Ishikawa (cell line): ENCODE measurements around the gene SUPT7L.

ENCODE experiments used
- CEBPB ChIP-seq: IDR thresholded peaks from 2 replicates; pipeline ENCODE4 v1.6.1; 2012
- CREB1 ChIP-seq: IDR thresholded peaks from 2 replicates; pipeline ENCODE4 v1.6.1; 2012; ENCODE audit warnings: low read depth
- EGR1 ChIP-seq: IDR thresholded peaks from 2 replicates; pipeline ENCODE4 v1.6.1; 2012
- EP300 ChIP-seq: IDR thresholded peaks from 2 replicates; pipeline ENCODE4 v1.6.1; 2012; ENCODE audit warnings: borderline replicate concordance
- FOXM1 ChIP-seq: IDR thresholded peaks from 2 replicates; pipeline ENCODE4 v1.6.1; 2012; ENCODE audit warnings: low read depth, borderline replicate concordance
- NFIC ChIP-seq: IDR thresholded peaks from 2 replicates; pipeline ENCODE4 v1.6.1; 2012
- RAD21 ChIP-seq: IDR thresholded peaks from 2 replicates; pipeline ENCODE4 v1.6.1; 2012; ENCODE audit warnings: low read depth
- TAF1 ChIP-seq: IDR thresholded peaks from 2 replicates; pipeline ENCODE4 v1.6.1; 2012; ENCODE audit warnings: low read depth, mild to moderate bottlenecking
- TCF12 ChIP-seq: IDR thresholded peaks from 2 replicates; pipeline ENCODE4 v1.6.1; 2012; ENCODE audit warnings: low read depth
- TEAD4 ChIP-seq: IDR thresholded peaks from 2 replicates; pipeline ENCODE4 v1.6.1; 2012
- YY1 ChIP-seq: IDR thresholded peaks from 2 replicates; pipeline ENCODE4 v1.6.1; 2012; ENCODE audit warnings: low read depth
- ZBTB7A ChIP-seq: IDR thresholded peaks from 2 replicates; pipeline ENCODE4 v1.6.1; 2012; ENCODE audit warnings: low read depth
- TF ChIP-seq, protein P1 (sequence below): IDR thresholded peaks from 2 replicates; pipeline ENCODE4 v1.6.1; 2012
- TF ChIP-seq, protein P2 (sequence below): IDR thresholded peaks from 2 replicates; pipeline ENCODE4 v1.6.1; 2012; ENCODE audit warnings: low read depth, mild to moderate bottlenecking
- TF ChIP-seq, protein P3 (sequence below): IDR thresholded peaks from 2 replicates; pipeline ENCODE4 v1.6.1; 2012

SUPT7L gene

DNA sequence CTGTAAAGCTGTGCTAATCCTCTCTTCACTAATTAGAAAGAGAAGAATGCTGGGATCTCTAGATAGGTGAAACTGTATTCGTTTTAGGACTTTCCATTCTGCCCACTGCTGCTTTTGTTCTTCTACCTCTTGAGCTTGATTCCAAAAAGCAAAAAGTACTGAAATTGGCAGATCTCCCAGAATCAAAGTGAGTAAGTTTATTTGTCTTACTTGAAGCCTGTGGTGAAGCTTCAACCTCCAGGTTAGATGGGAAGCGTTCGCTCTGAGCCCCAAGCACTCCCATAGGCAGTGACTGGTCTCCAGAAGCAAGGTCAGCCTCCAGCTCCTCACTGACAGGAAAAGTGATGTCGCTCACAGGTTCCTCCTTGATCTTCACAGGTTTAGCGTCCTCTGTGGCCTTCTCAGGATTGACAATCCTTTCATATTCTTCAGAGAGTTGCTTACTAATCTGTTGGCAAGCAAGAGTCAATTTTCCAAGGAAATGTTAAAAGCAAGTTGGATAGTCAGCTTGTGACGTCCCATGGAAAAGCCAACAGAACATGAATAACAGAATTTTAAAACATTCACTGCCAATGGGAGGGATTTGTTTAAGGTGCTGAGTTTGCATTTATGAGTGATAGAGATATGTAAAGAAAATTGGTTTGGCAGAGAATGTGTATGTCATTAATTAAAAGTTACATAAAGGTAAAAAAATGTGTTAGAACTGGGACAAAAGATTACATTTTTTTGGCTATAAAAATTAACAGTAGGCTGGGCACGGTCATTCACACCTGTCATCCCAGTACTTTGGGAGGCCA is 8.1 kb downstream of the SUPT7L start:
- TF ChIP-seq, protein P1, sequence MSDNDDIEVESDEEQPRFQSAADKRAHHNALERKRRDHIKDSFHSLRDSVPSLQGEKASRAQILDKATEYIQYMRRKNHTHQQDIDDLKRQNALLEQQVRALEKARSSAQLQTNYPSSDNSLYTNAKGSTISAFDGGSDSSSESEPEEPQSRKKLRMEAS = no peak
- TF ChIP-seq EP300 = no peak
- TF ChIP-seq TAF1 = no peak
- TF ChIP-seq TCF12 = no peak
- TF ChIP-seq, protein P2, sequence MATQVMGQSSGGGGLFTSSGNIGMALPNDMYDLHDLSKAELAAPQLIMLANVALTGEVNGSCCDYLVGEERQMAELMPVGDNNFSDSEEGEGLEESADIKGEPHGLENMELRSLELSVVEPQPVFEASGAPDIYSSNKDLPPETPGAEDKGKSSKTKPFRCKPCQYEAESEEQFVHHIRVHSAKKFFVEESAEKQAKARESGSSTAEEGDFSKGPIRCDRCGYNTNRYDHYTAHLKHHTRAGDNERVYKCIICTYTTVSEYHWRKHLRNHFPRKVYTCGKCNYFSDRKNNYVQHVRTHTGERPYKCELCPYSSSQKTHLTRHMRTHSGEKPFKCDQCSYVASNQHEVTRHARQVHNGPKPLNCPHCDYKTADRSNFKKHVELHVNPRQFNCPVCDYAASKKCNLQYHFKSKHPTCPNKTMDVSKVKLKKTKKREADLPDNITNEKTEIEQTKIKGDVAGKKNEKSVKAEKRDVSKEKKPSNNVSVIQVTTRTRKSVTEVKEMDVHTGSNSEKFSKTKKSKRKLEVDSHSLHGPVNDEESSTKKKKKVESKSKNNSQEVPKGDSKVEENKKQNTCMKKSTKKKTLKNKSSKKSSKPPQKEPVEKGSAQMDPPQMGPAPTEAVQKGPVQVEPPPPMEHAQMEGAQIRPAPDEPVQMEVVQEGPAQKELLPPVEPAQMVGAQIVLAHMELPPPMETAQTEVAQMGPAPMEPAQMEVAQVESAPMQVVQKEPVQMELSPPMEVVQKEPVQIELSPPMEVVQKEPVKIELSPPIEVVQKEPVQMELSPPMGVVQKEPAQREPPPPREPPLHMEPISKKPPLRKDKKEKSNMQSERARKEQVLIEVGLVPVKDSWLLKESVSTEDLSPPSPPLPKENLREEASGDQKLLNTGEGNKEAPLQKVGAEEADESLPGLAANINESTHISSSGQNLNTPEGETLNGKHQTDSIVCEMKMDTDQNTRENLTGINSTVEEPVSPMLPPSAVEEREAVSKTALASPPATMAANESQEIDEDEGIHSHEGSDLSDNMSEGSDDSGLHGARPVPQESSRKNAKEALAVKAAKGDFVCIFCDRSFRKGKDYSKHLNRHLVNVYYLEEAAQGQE = no peak
- TF ChIP-seq ZBTB7A = no peak
- TF ChIP-seq, protein P3, sequence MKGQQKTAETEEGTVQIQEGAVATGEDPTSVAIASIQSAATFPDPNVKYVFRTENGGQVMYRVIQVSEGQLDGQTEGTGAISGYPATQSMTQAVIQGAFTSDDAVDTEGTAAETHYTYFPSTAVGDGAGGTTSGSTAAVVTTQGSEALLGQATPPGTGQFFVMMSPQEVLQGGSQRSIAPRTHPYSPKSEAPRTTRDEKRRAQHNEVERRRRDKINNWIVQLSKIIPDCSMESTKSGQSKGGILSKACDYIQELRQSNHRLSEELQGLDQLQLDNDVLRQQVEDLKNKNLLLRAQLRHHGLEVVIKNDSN = no peak
- no peak for TF ChIP-seq YY1
- TF ChIP-seq TEAD4 = no peak
- no peak for TF ChIP-seq EGR1
- TF ChIP-seq RAD21 = no peak
- no peak for TF ChIP-seq FOXM1
- no peak for TF ChIP-seq CREB1
- no peak for TF ChIP-seq NFIC
- no peak for TF ChIP-seq CEBPB

DNA sequence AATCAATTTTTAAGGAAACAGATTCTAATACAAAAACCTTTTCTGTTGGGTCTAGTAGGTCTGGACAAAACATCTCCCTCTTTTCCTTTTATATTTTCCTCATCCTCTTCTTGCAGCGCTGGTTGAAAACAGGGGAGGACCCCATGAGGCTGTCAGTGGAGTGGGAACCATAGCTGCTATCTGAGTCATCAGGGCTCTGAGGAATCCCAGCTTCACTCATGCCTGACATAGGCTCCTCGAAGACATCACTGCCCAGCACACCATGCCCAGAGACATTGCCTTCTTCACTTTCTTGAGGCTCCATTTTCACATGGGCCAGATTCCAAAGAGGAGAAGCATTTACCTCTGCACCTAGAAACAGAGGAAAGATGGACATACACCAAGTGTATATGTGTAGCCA is 10.0 kb downstream of the SUPT7L start:
- TF ChIP-seq TCF12 = no peak
- no peak for TF ChIP-seq RAD21
- TF ChIP-seq ZBTB7A = no peak
- no peak for TF ChIP-seq YY1
- no peak for TF ChIP-seq NFIC
- TF ChIP-seq, protein P1 = no peak
- TF ChIP-seq TAF1 = no peak
- no peak for TF ChIP-seq EP300
- TF ChIP-seq FOXM1 = no peak
- no peak for TF ChIP-seq CEBPB
- no peak for TF ChIP-seq TEAD4
- TF ChIP-seq CREB1 = no peak
- TF ChIP-seq, protein P3 = no peak
- TF ChIP-seq EGR1 = no peak
- TF ChIP-seq, protein P2 = no peak

DNA sequence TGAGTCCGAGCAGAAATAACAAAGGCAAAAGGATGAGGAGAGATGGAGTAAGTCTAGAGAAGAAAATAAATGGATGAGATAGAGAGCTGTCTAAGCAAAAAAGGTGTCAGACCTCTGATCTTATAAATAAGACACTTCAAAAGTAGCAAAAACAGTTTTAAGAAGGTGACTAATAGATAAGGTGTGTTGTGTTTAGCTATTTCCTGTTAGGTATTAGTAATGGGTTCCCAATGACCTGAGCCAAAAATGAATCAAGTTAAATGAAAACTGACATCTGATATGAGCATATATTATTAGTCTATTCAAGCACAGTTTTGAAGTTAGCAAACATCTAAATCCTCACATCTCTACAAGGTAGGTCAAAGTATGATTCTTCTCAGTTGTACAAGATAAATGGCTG is 10.6 kb downstream of the SUPT7L start:
- TF ChIP-seq TEAD4 = no peak
- TF ChIP-seq ZBTB7A = no peak
- no peak for TF ChIP-seq TCF12
- TF ChIP-seq, protein P3 = no peak
- TF ChIP-seq EP300 = no peak
- TF ChIP-seq, protein P2 = no peak
- TF ChIP-seq CREB1 = no peak
- TF ChIP-seq NFIC = no peak
- TF ChIP-seq, protein P1 = no peak
- no peak for TF ChIP-seq EGR1
- no peak for TF ChIP-seq TAF1
- TF ChIP-seq FOXM1 = no peak

DNA sequence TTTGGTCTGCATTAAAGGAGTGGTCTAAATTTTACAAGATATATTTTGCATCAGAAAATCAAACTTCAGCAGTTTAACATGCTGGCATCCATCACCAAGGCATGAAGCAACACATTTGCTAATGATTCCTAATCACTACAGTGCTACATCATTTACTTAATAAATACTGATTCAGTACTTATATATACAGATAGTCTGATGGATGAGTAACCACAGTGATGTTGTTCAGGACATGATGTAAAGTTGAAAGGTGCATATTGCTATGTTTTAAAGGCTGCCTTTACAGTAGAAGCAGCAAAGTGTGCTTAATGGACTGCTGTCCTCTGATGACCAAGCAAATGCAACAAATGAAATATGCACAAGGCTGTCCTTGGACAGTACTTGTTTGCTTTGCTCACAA is 11.1 kb downstream of the SUPT7L start:
- TF ChIP-seq, protein P3 = no peak
- TF ChIP-seq CEBPB (no peak), ZBTB7A (no peak), EP300 (no peak), EGR1 (no peak)
- TF ChIP-seq, protein P1 = no peak
